IPS-18c (cell line): ENCODE results near the gene ZNF212.
"Not testable (repeated sequence)": the region's sequence is repeated elsewhere in the genome, so short reads cannot be mapped to it uniquely, and the experiment has no call there.

Source experiments
- H3K4me3 ChIP-seq: 2 replicates; pipeline ENCODE4 v1.7.0; 2013; ENCODE audit warnings: low read depth, mild to moderate bottlenecking, low read length, moderate library complexity; ENCODE audit not compliant: insufficient read depth
- H3K9me3 ChIP-seq: one replicate; pipeline ENCODE4 v1.6.1; 2013; ENCODE audit warnings: mild to moderate bottlenecking, low read length, moderate library complexity; ENCODE audit not compliant: control insufficient read depth, insufficient read depth

The ZNF212 gene

GRCh38 chr7:149238051-149238450 is 1.4 kb upstream of the ZNF212 start:
- Histone ChIP-seq H3K9me3 (no peaks in the 10 kb centered on the region), H3K4me3 (no peak overlapping the region)

- no peaks in the 10 kb centered on the region for H3K9me3 ChIP-seq
- H3K4me3 ChIP-seq, result peak overlapping the region; percentile 97
Measured at GRCh38 chr7:149240637-149241036, 1.2 kb downstream of the ZNF212 start.

- Histone ChIP-seq H3K4me3 (no peak overlapping the region), H3K9me3 (no peaks in the 10 kb centered on the region)
Measured at GRCh38 chr7:149241696-149242095, 2.2 kb downstream of the ZNF212 start.

GRCh38 chr7:149245244-149245643 is 5.8 kb downstream of the ZNF212 start:
- H3K9me3 ChIP-seq, result no peaks in the 10 kb centered on the region

GRCh38 chr7:149245744-149246143 is 6.3 kb downstream of the ZNF212 start:
- Histone ChIP-seq H3K9me3 (no peaks in the 10 kb centered on the region), H3K4me3 (no peak overlapping the region)

More at GRCh38 chr7:149245244-149245643, 5.8 kb downstream of the ZNF212 start:
- no peak overlapping the region for H3K4me3 ChIP-seq

- Histone ChIP-seq H3K9me3 (no peaks in the 10 kb centered on the region), H3K4me3 (no peak overlapping the region)
Measured at GRCh38 chr7:149248777-149249176, 9.3 kb downstream of the ZNF212 start.

GRCh38 chr7:149250151-149250550 is 10.7 kb downstream of the ZNF212 start:
- H3K4me3 ChIP-seq, result not testable (repeated sequence)

GRCh38 chr7:149251518-149251917 is 12.1 kb downstream of the ZNF212 start:
- not testable (repeated sequence) for H3K9me3 ChIP-seq, H3K4me3 ChIP-seq

More at GRCh38 chr7:149250151-149250550, 10.7 kb downstream of the ZNF212 start:
- H3K9me3 ChIP-seq, result not testable (repeated sequence)

- no peaks in the 10 kb centered on the region for H3K9me3 ChIP-seq
- no peak overlapping the region for H3K4me3 ChIP-seq
Measured at GRCh38 chr7:149252378-149252777, 12.9 kb downstream of the ZNF212 start.

GRCh38 chr7:149253665-149254064 is 14.2 kb downstream of the ZNF212 start:
- Histone ChIP-seq H3K4me3 (no peak overlapping the region), H3K9me3 (no peaks in the 10 kb centered on the region)

GRCh38 chr7:149254181-149254858 is 14.9 kb downstream of the ZNF212 start:
- Histone ChIP-seq H3K9me3 (no peaks in the 10 kb centered on the region), H3K4me3 (no peak overlapping the region)

GRCh38 chr7:149255174-149255573 is 15.7 kb downstream of the ZNF212 start:
- no peaks in the 10 kb centered on the region for H3K9me3 ChIP-seq
- H3K4me3 ChIP-seq, result no peak overlapping the region

- Histone ChIP-seq H3K9me3 (no peaks in the 10 kb centered on the region), H3K4me3 (no peak overlapping the region)
Measured at GRCh38 chr7:149256568-149256967, 17.1 kb downstream of the ZNF212 start.

GRCh38 chr7:149257146-149257545 is 17.7 kb downstream of the ZNF212 start:
- Histone ChIP-seq H3K4me3 (no peak overlapping the region), H3K9me3 (no peaks in the 10 kb centered on the region)

GRCh38 chr7:149261316-149261828 is 21.9 kb downstream of the ZNF212 start:
- Histone ChIP-seq H3K4me3 (peak overlapping the region; percentile 71), H3K9me3 (no peaks in the 10 kb centered on the region)

GRCh38 chr7:149261829-149262617 is 22.6 kb downstream of the ZNF212 start, which contains the start of gene ZNF783:
TSS of gene ZNF783 (plus strand) at chr7:149262196. CDS start at chr7:149262334, 138 bp downstream.
- no peaks in the 10 kb centered on the region for H3K9me3 ChIP-seq
- H3K4me3 ChIP-seq, result peak within 1 kb of the TSS; percentile 71

GRCh38 chr7:149266451-149266850 is 27.0 kb downstream of the ZNF212 start:
- Histone ChIP-seq H3K9me3 (no peaks in the 10 kb centered on the region), H3K4me3 (no peak overlapping the region)

- Histone ChIP-seq H3K9me3 (no peaks in the 10 kb centered on the region), H3K4me3 (no peak overlapping the region)
Measured at GRCh38 chr7:149267733-149268132, 28.3 kb downstream of the ZNF212 start.
